Cardiac fibroblast (primary cell): Measurements from ENCODE around the gene DPEP3.

Experiments used
- DNase-seq, 2 donors: peaks; one replicate each; pipeline versions ENCODE4 v3.0.0 to v3.0.0-alpha.2; 2010; ENCODE audit warnings: low read depth in 2 of 2
- H3K4me3 ChIP-seq, 2 donors: replicated peaks in 1 of 2; 1 replicate in 1 of 2; 2 replicates in 1 of 2; pipeline ENCODE4 v1.5.1; 2011; ENCODE audit warnings: low read depth in 2 of 2, low read length in 2 of 2, mild to moderate bottlenecking in 2 of 2, moderate library complexity in 1 of 2
- CTCF ChIP-seq: IDR thresholded peaks from one replicate; pipeline ENCODE4 v1.5.1; 2011; ENCODE audit warnings: low read depth, mild to moderate bottlenecking, low read length, inconsistent platforms

The DPEP3 gene

GRCh38 chr16:67928561-67929364 lies 51.5 kb downstream of the DPEP3 start:
- peak; percentile 65 to 69 for DNase-seq
- TF ChIP-seq CTCF: peak; percentile 97

GRCh38 chr16:67928147-67928546 lies 52.2 kb downstream of the DPEP3 start:
- no peak for TF ChIP-seq CTCF
- DNase-seq: no peak
- H3K4me3 ChIP-seq: no peak overlapping the region

More at GRCh38 chr16:67928561-67929364, 51.5 kb downstream of the DPEP3 start:
- no peak overlapping the region for H3K4me3 ChIP-seq

- no peak overlapping the region for H3K4me3 ChIP-seq
- no peak for DNase-seq
- no peak for TF ChIP-seq CTCF
Observed at GRCh38 chr16:67927131-67927941, 53.0 kb downstream of the DPEP3 start.

- H3K4me3 ChIP-seq: no peak overlapping the region
- peak in 1 of 2 donors; percentile 63 for DNase-seq
- TF ChIP-seq CTCF: peak; percentile 15
Observed at GRCh38 chr16:67926181-67926750, 54.0 kb downstream of the DPEP3 start.
